Measurements from ENCODE around the gene AACS. TPM values are rescaled to one million over a fixed set of nuclear protein-coding genes. Genes with fewer than 3 reads are reported as not detected.

Gene AACS
- total and polyA plus RNA-seq, 10 of the 15 experiments (the other 5 are each of a cell fraction or from before 2014, with no cell fraction given), result 10.1 to 34.0 (median 21.1) TPM

DNA sequence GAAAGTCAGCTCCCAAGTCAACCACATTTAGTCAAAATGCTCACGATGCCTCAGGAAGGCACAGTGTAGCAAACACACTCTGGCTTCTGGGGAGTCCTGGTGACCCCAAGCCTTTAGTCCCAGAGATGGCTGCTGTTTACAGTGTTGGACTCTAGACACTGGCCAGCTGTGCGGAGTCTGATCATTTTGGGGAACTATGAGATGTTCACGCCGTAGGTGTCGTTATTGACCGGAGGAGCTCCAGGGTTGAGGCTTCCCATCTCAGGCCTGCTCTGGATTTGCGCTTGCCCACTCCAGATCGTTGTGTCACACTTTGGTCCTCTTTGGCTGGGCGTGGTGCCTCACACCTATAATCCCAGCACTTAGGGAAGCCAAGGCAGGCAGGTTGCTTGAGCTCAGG, 44.1 kb upstream of the AACS start:
- H3K4me3 ChIP-seq, result no peak overlapping the region
- no TSS peak for BruUV-seq (replicated peaks)
- H3K4me1 ChIP-seq (ENCODE audit: control insufficient read depth, insufficient read depth, low read length), result no peaks in the 10 kb centered on the region
- H3K27me3 ChIP-seq (replicated peaks in 1 of 2; ENCODE audit: control insufficient read depth in 2 of 2, insufficient read depth in 2 of 2, low read length in 1 of 2), result no peaks in the 10 kb centered on the region
- SMC1A ChIA-PET (ENCODE audit: uncharacterized antibody, unreplicated experiment), result no interaction called here
- H3K36me3 ChIP-seq (ENCODE audit: control insufficient read depth in 2 of 2, insufficient read depth in 2 of 2, low read length in 1 of 2), result peaks cover 11 to 27% of the 10 kb centered on the region in 2 experiments
- no peak overlapping the region for H3K4me2 ChIP-seq (ENCODE audit: control insufficient read depth, insufficient read depth)
- H3K27ac ChIP-seq (ENCODE audit: control insufficient read depth, insufficient read depth), result no peak overlapping the region
- H2AFZ ChIP-seq (ENCODE audit: control insufficient read depth, low read depth, low read length), result no peak overlapping the region
- no peaks in the 10 kb centered on the region for H3K79me2 ChIP-seq (ENCODE audit: control insufficient read depth, insufficient read depth, low read length)
- H4K20me1 ChIP-seq (ENCODE audit: control insufficient read depth, insufficient read depth), result no peaks in the 10 kb centered on the region
- DNase-seq (ENCODE audit: low read depth, low spot score), result no peak
- no peak overlapping the region for H3K9ac ChIP-seq (ENCODE audit: control insufficient read depth, insufficient read depth, low read length)
- no peak for FAIRE-seq
- WGBS (ENCODE audit: insufficient coverage, insufficient replicate concordance, low lambda C conversion rate, missing lambda C conversion rate), result 97% methylated on average over 9 of the region's 9 CpGs
- no peaks in the 10 kb centered on the region for H3K9me3 ChIP-seq (replicated peaks; ENCODE audit: control insufficient read depth, insufficient read depth, low read length)
- CTCF ChIA-PET, result no interaction called here
- in situ Hi-C loops (cut with MboI), result no loop called here
- TF ChIP-seq ATF7 (IDR thresholded peaks at IDR 0.05; ENCODE audit: low read depth), result no peak
- TF ChIP-seq, protein P1, sequence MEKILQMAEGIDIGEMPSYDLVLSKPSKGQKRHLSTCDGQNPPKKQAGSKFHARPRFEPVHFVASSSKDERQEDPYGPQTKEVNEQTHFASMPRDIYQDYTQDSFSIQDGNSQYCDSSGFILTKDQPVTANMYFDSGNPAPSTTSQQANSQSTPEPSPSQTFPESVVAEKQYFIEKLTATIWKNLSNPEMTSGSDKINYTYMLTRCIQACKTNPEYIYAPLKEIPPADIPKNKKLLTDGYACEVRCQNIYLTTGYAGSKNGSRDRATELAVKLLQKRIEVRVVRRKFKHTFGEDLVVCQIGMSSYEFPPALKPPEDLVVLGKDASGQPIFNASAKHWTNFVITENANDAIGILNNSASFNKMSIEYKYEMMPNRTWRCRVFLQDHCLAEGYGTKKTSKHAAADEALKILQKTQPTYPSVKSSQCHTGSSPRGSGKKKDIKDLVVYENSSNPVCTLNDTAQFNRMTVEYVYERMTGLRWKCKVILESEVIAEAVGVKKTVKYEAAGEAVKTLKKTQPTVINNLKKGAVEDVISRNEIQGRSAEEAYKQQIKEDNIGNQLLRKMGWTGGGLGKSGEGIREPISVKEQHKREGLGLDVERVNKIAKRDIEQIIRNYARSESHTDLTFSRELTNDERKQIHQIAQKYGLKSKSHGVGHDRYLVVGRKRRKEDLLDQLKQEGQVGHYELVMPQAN (conservative IDR thresholded peaks at IDR 0.05), result no peak
- ATAC-seq, result no peak
- RAD21 ChIA-PET (ENCODE audit: unreplicated experiment), result no interaction called here
- POLR2A ChIA-PET, result no interaction called here
- intact Hi-C loops (cut with micrococcal nuclease; ENCODE audit: unreplicated experiment), result no loop called here

DNA sequence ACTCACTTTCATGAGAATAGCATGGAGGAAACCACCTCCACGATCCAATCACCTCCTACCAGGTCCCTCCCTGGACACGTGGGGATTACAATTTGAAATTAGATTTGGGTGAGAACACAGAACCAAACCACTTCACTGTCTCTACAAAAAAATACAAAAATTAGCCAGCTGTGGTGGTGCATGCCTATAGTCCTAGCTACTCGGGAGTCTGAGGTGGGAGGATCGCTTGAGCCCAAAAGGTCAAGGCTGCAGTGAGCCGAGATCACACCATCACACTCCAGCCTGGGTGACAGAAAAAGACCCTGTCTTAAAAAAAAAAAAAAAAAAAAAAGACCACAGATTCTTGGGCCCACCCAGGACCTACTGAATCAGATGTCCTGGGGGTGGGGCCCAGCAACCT, 43.5 kb upstream of the AACS start:
- POLR2A ChIA-PET, result interaction anchor here (0.7 kb wide), 1 partner anchor 16 kb away, joined by 4 read pairs; no protein-coding TSS in a partner anchor
- Histone ChIP-seq H3K9me3 (replicated peaks; ENCODE audit: control insufficient read depth, insufficient read depth, low read length) (no peaks in the 10 kb centered on the region), H3K4me1 (ENCODE audit: control insufficient read depth, insufficient read depth, low read length) (no peaks in the 10 kb centered on the region), H3K27ac (ENCODE audit: control insufficient read depth, insufficient read depth) (no peak overlapping the region), H2AFZ (ENCODE audit: control insufficient read depth, low read depth, low read length) (no peak overlapping the region), H3K79me2 (ENCODE audit: control insufficient read depth, insufficient read depth, low read length) (no peaks in the 10 kb centered on the region), H3K9ac (ENCODE audit: control insufficient read depth, insufficient read depth, low read length) (no peak overlapping the region), H3K27me3 (replicated peaks in 1 of 2; ENCODE audit: control insufficient read depth in 2 of 2, insufficient read depth in 2 of 2, low read length in 1 of 2) (no peaks in the 10 kb centered on the region), H3K36me3 (ENCODE audit: control insufficient read depth in 2 of 2, insufficient read depth in 2 of 2, low read length in 1 of 2) (peaks cover 11 to 27% of the 10 kb centered on the region in 2 experiments), H3K4me3 (no peak overlapping the region), H3K4me2 (ENCODE audit: control insufficient read depth, insufficient read depth) (no peak overlapping the region), H4K20me1 (ENCODE audit: control insufficient read depth, insufficient read depth) (no peaks in the 10 kb centered on the region)
- WGBS (ENCODE audit: insufficient coverage, insufficient replicate concordance, low lambda C conversion rate, missing lambda C conversion rate), result 88% methylated on average over 5 of the region's 5 CpGs
- RAD21 ChIA-PET (ENCODE audit: unreplicated experiment), result no interaction called here
- ATAC-seq, result no peak
- intact Hi-C loops (cut with micrococcal nuclease; ENCODE audit: unreplicated experiment) (no loop called here), in situ Hi-C loops (cut with MboI) (no loop called here)
- SMC1A ChIA-PET (ENCODE audit: uncharacterized antibody, unreplicated experiment), result no interaction called here
- FAIRE-seq, result no peak
- no peak for DNase-seq (ENCODE audit: low read depth, low spot score)
- CTCF ChIA-PET, result no interaction called here
- no TSS peak for BruUV-seq (replicated peaks)
- TF ChIP-seq SMAD1 (IDR thresholded peaks at IDR 0.05; ENCODE audit: low read depth, partially characterized antibody), result no peak
- no peak for TF ChIP-seq KLF5 (IDR thresholded peaks at IDR 0.05; ENCODE audit: partially characterized antibody)
- TF ChIP-seq NFXL1 (IDR thresholded peaks at IDR 0.05; ENCODE audit: borderline replicate concordance), result no peak
- TF ChIP-seq CBX5 (IDR thresholded peaks at IDR 0.05; ENCODE audit: low read depth), result no peak
- TF ChIP-seq YY1 (IDR thresholded peaks at IDR 0.05; ENCODE audit: low read depth, low read length), result no peak
- TF ChIP-seq NRF1 (conservative IDR thresholded peaks at IDR 0.05; ENCODE audit: low read depth, low read length), result no peak
- TF ChIP-seq STAT3 (IDR thresholded peaks at IDR 0.05; ENCODE audit: low read depth, low read length), result no peak
- no peak for TF ChIP-seq MYC (IDR thresholded peaks at IDR 0.05; ENCODE audit: insufficient read depth, insufficient read length, insufficient replicate concordance, low read length, severe bottlenecking)
- no peak for TF ChIP-seq HDGF (IDR thresholded peaks at IDR 0.05)
- no peak for TF ChIP-seq ESRRA (IDR thresholded peaks at IDR 0.05; ENCODE audit: low read length)
- no peak for TF ChIP-seq CBX3 (IDR thresholded peaks at IDR 0.05; ENCODE audit: borderline replicate concordance, low read depth)
- TF ChIP-seq RAD51 (IDR thresholded peaks at IDR 0.05), result no peak
- TF ChIP-seq, protein P2, sequence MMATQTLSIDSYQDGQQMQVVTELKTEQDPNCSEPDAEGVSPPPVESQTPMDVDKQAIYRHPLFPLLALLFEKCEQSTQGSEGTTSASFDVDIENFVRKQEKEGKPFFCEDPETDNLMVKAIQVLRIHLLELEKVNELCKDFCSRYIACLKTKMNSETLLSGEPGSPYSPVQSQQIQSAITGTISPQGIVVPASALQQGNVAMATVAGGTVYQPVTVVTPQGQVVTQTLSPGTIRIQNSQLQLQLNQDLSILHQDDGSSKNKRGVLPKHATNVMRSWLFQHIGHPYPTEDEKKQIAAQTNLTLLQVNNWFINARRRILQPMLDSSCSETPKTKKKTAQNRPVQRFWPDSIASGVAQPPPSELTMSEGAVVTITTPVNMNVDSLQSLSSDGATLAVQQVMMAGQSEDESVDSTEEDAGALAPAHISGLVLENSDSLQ (IDR thresholded peaks at IDR 0.05), result no peak
- TF ChIP-seq ASH2L (IDR thresholded peaks at IDR 0.05; ENCODE audit: borderline replicate concordance, low read depth), result no peak
- TF ChIP-seq CHD2 (IDR thresholded peaks at IDR 0.05; ENCODE audit: borderline replicate concordance, low read depth, low read length), result no peak
